ENCODE results near the gene C16orf74.

- TF ChIP-seq THAP7 (CRISPR knock-in tag; IDR thresholded peaks at IDR 0.05) (no peak), TRIM22 (IDR thresholded peaks at IDR 0.05) (no peak), ZNF143 (CRISPR knock-in tag; IDR thresholded peaks at IDR 0.05) (no peak), POLR2AphosphoS5 (IDR thresholded peaks at IDR 0.05; ENCODE audit: low read depth, low read length) (no peak), POLR2A (IDR thresholded peaks at IDR 0.05; ENCODE audit: insufficient read depth in 1 of 2, low read depth in 2 of 2, low read length in 2 of 2) (no peak), ZNF441 (CRISPR knock-in tag; IDR thresholded peaks at IDR 0.05; ENCODE audit: borderline replicate concordance) (no peak), SIN3A (IDR thresholded peaks at IDR 0.05; ENCODE audit: borderline replicate concordance, low read depth, low read length) (no peak), RNF219 (CRISPR knock-in tag; IDR thresholded peaks at IDR 0.05) (no peak)
Observed at GRCh38 chr16:85738923-85739715, 11.8 kb downstream of the C16orf74 start.
